ENCODE results near the gene ADAM19.

ADAM19 gene

GRCh38 chr5:157535042-157535865, 40.3 kb downstream of the ADAM19 start:
- no peak for DNase-seq (ENCODE audit: insufficient read length, low spot score)
- FAIRE-seq, result no peak
- no peak for TF ChIP-seq POLR2A (IDR thresholded peaks at IDR 0.05; ENCODE audit: low read depth, low read length)

- DNase-seq (ENCODE audit: insufficient read length, low spot score) (no peak), FAIRE-seq (no peak)
- no peak for TF ChIP-seq POLR2A (IDR thresholded peaks at IDR 0.05; ENCODE audit: low read depth, low read length)
Observed at GRCh38 chr5:157533011-157533481, 42.5 kb downstream of the ADAM19 start.

- no peak for FAIRE-seq
- no peak for TF ChIP-seq POLR2A (IDR thresholded peaks at IDR 0.05; ENCODE audit: low read depth, low read length)
- DNase-seq (ENCODE audit: insufficient read length, low spot score), result no peak
Observed at GRCh38 chr5:157532022-157532421, 43.6 kb downstream of the ADAM19 start.

GRCh38 chr5:157530226-157530972, 45.2 kb downstream of the ADAM19 start:
- FAIRE-seq (no peak), DNase-seq (ENCODE audit: insufficient read length, low spot score) (no peak)
- TF ChIP-seq POLR2A (IDR thresholded peaks at IDR 0.05; ENCODE audit: low read depth, low read length), result no peak

- TF ChIP-seq POLR2A (IDR thresholded peaks at IDR 0.05; ENCODE audit: low read depth, low read length), result no peak
- DNase-seq (ENCODE audit: insufficient read length, low spot score) (no peak), FAIRE-seq (no peak)
Observed at GRCh38 chr5:157529002-157529401, 46.6 kb downstream of the ADAM19 start.

GRCh38 chr5:157528036-157528632, 47.4 kb downstream of the ADAM19 start:
- FAIRE-seq (no peak), DNase-seq (ENCODE audit: insufficient read length, low spot score) (no peak)
- TF ChIP-seq POLR2A (IDR thresholded peaks at IDR 0.05; ENCODE audit: low read depth, low read length), result no peak

GRCh38 chr5:157524887-157525286, 50.7 kb downstream of the ADAM19 start:
- DNase-seq (ENCODE audit: insufficient read length, low spot score) (no peak), FAIRE-seq (no peak)
- TF ChIP-seq POLR2A (IDR thresholded peaks at IDR 0.05; ENCODE audit: low read depth, low read length), result no peak

GRCh38 chr5:157523976-157524375, 51.6 kb downstream of the ADAM19 start:
- TF ChIP-seq POLR2A (IDR thresholded peaks at IDR 0.05; ENCODE audit: low read depth, low read length), result no peak
- no peak for FAIRE-seq
- no peak for DNase-seq (ENCODE audit: insufficient read length, low spot score)

GRCh38 chr5:157521704-157522029, 53.9 kb downstream of the ADAM19 start:
- DNase-seq (ENCODE audit: insufficient read length, low spot score) (no peak), FAIRE-seq (no peak)
- TF ChIP-seq POLR2A (IDR thresholded peaks at IDR 0.05; ENCODE audit: low read depth, low read length), result no peak

GRCh38 chr5:157520911-157521703, 54.5 kb downstream of the ADAM19 start:
- no peak for DNase-seq (ENCODE audit: insufficient read length, low spot score)
- no peak for TF ChIP-seq POLR2A (IDR thresholded peaks at IDR 0.05; ENCODE audit: low read depth, low read length)
- no peak for FAIRE-seq

GRCh38 chr5:157519579-157520253, 55.9 kb downstream of the ADAM19 start:
- FAIRE-seq (no peak), DNase-seq (ENCODE audit: insufficient read length, low spot score) (no peak)
- TF ChIP-seq POLR2A (IDR thresholded peaks at IDR 0.05; ENCODE audit: low read depth, low read length), result no peak

GRCh38 chr5:157518963-157519362, 56.6 kb downstream of the ADAM19 start:
- FAIRE-seq (no peak), DNase-seq (ENCODE audit: insufficient read length, low spot score) (no peak)

GRCh38 chr5:157516626-157517325, 58.8 kb downstream of the ADAM19 start:
- DNase-seq (ENCODE audit: insufficient read length, low spot score) (peak; percentile 86), FAIRE-seq (peak; percentile 75)
- TF ChIP-seq POLR2A (IDR thresholded peaks at IDR 0.05; ENCODE audit: low read depth, low read length), result no peak

More at GRCh38 chr5:157518963-157519362, 56.6 kb downstream of the ADAM19 start:
- no peak for TF ChIP-seq POLR2A (IDR thresholded peaks at IDR 0.05; ENCODE audit: low read depth, low read length)
